Prostate gland (tissue), 2 donors: ENCODE results near the gene TMEM40.

Experiments used
- CTCF ChIP-seq, 4 experiments: fragments of 200-600 bp in 2 of 4; fragments of 450-650 bp in 2 of 4; sonication (generic) in 2 of 4; IDR thresholded peaks; 1 replicate in 3 of 4; 2 replicates in 1 of 4; pipeline ENCODE4 v1.5.1; 2016 to 2019; ENCODE audit warnings: antibody characterized with exemption in 4 of 4, mild to moderate bottlenecking in 2 of 4, moderate library complexity in 2 of 4
- POLR2A ChIP-seq: fragments of 450-650 bp; IDR thresholded peaks from one replicate; pipeline ENCODE4 v1.6.1; 2016; ENCODE audit warnings: antibody characterized with exemption, mild to moderate bottlenecking
- POLR2AphosphoS5 ChIP-seq: sonication (generic); formaldehyde crosslinking; IDR thresholded peaks from one replicate; pipeline ENCODE4 v1.6.1; 2017; ENCODE audit warnings: antibody characterized with exemption

- TF ChIP-seq CTCF (IDR thresholded peaks at IDR 0.05), result no peak
- no peak for TF ChIP-seq POLR2AphosphoS5
- no peak for TF ChIP-seq POLR2A
Observed at GRCh38 chr3:12714278-12714677, 44.8 kb downstream of the TMEM40 start.
